Heart right ventricle (tissue), 16 donors: ENCODE results near the gene EML4. TPM values are rescaled to one million over a fixed set of nuclear protein-coding genes. Genes with fewer than 3 reads are reported as not detected.
A peak's percentile ranks its signal among the peaks of the same experiment; 100 is the strongest.
"Not testable (repeated sequence)": the region's sequence is repeated elsewhere in the genome, so short reads cannot be mapped to it uniquely, and the experiment has no call there.

ENCODE experiments used
- ATAC-seq, 8 donors: fragments of 200-7000 bp; cut with Tn5 transposase; one replicate each; pipeline ENCODE4 v1.9.1; 2020; ENCODE audit warnings: mild to moderate bottlenecking in 8 of 8, moderate library complexity in 8 of 8, moderate number of reproducible peaks in 1 of 8
- DNase-seq, 2 donors: peaks; one replicate each; pipeline ENCODE4 v3.0.0-alpha.2; 2020
- H3K27ac ChIP-seq, 10 donors: fragments of 200-600 bp; sonication (generic) in 2 of 10; one replicate each; pipeline versions ENCODE4 v1.5.0 to v1.8.0; 2020 to 2022; ENCODE audit warnings: mild to moderate bottlenecking in 3 of 10
- H3K27me3 ChIP-seq, 7 donors: fragments of 200-600 bp; one replicate each; pipeline ENCODE4 v1.8.0; 2021 to 2022; ENCODE audit warnings: mild to moderate bottlenecking in 2 of 7
- H3K36me3 ChIP-seq, 9 donors: fragments of 200-600 bp; sonication (generic) in 1 of 9; one replicate each; pipeline versions ENCODE4 v1.5.0 to v1.8.0; 2020 to 2022; ENCODE audit warnings: mild to moderate bottlenecking in 2 of 9
- H3K4me1 ChIP-seq, 9 donors: fragments of 200-600 bp; sonication (generic) in 1 of 9; one replicate each; pipeline versions ENCODE4 v1.5.0 to v1.8.0; 2020 to 2022; ENCODE audit warnings: mild to moderate bottlenecking in 4 of 9
- H3K4me3 ChIP-seq, 10 donors: fragments of 200-600 bp; sonication (generic) in 2 of 10; one replicate each; pipeline versions ENCODE4 v1.5.0 to v1.8.0; 2020 to 2022; ENCODE audit warnings: mild to moderate bottlenecking in 7 of 10, moderate library complexity in 2 of 10
- H3K9me3 ChIP-seq, 11 donors: fragments of 200-600 bp in 10 of 11; sonication (generic) in 2 of 11; one replicate each; pipeline versions ENCODE4 v1.5.0 to v1.8.0; 2013 to 2022; ENCODE audit warnings: mild to moderate bottlenecking in 2 of 11, control low read depth in 1 of 11, moderate library complexity in 1 of 11
- WGBS, 2 donors: extraction: QIAGEN DNeasy Blood & Tissue Kit; methylation state at CpG; one replicate each; pipeline ENCODE4 v1.1.7; 2013; ENCODE audit warnings: inconsistent platforms in 1 of 2; 5-methylcytosine and 5-hydroxymethylcytosine counted together
- intact Hi-C, 10 donors: fragments of 100-400 bp; cut with DNase I; formaldehyde crosslinking; loops; one replicate each; pipeline versions ENCODE4 v1.11.1 to v1.14.2; 2022
- polyA plus RNA-seq, 2 donors: library from polyadenylated mRNA; stranded (reverse); fragments of 200-250 nt; gene quantifications; one replicate each; pipeline ENCODE4 v1.2.3, GENCODE V29; 2013
- total RNA-seq, 10 donors: library from RNA; stranded (reverse); fragmentation: NEBNext Ultra II Directional in 3 of 10; extraction: Animal tissue kit (Norgen Biotek cat#: 25700) in 3 of 10; gene quantifications; one replicate each; pipeline versions ENCODE4 v1.2.1 to v1.2.4, GENCODE V29; 2021 to 2023
- TF ChIP-seq, protein P1 (sequence below), 9 donors: fragments of 200-600 bp; sonication (generic) in 2 of 9; IDR thresholded peaks; one replicate each; pipeline versions ENCODE4 v1.5.0 to v1.8.0; 2021 to 2022; ENCODE audit warnings: antibody characterized with exemption in 9 of 9, mild to moderate bottlenecking in 5 of 9, moderate library complexity in 1 of 9
- donor health status: Arrhythmogenic right ventricular cardiomyopathy.
- donor health status: ischemic (EF 13 %, LVEDD 7.1; RV severe dilation, severe dysfunction).
- donor health status: healthy with polysubstance abuse.
- donor health status: DM: no; HTN: yes; CAD: no.
- donor health status: DM: no; HTN: no; CAD: no.
- donor health status: ischemic (EF 25% LVEDD 6.9; RV normal size, moderate dysfunction).
- donor health status: ischemic (EF 25% LVEDD 5.7; RV mildly dilated, moderate dysfunction).
- donor health status: healthy.
- donor health status: DM: yes; HTN: yes; CAD: no.
- donor health status: Ischemic cardiomyopathy.
- donor health status: ischemic (EF 35%, LVEDD 5.7; RV mildly dilated, moderate dysfunction).
- donor health status: nonischemic (EF 11% LVEDD 7.7; RV severe dilation, severe dysfunction).
- donor health status: DM: yes; HTN: yes; CAD: no.
- donor health status: PGD.
- donor health status: ischemic (EF 29% LVEDD 5.4; RV normal size, mild dysfunction).
- donor health status: nonischemic (EF 23%, LVEDD 6.1; RV moderate dilation, normal function).

Gene EML4
- total and polyA plus RNA-seq, 12 donors, result 2.9 to 17.2 (median 5.8) TPM

DNA sequence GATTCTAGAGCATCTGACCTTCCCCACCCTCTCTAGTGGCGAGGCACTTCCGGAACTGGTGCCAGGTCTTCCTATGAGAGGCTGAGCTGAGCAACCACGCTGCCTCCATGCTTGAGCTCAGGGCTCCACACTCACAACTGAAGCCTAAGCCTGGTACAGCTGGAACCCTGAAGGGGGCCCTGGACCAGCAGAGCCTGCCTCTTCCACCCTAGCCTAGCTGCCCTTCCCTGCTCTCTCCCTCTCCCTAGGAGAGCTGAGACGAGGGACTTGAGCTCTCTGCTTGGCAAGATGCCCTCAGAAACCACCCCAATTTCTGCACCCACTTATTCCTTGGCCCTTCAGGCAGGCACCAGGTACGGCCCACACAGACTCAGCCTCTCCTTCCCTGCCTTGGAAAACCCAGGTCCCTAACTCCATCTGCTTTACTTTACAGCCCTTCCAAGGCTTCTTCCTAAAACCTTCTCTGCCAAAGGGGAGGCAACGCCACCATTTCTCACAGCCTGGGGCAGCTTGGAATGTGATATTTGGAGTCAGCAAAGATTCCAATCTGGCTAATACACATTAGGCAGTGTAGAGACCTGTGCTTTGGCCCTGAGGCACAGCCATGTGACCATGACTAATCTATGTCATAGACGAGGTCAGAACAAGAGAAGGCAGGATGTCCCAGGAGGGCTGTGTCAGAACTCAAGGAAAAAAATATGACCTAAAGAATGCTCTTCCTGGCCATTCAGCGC lies 173.1 kb downstream of the EML4 start:
- intact Hi-C loops, result no loop called here
- Histone ChIP-seq H3K36me3 (peaks cover 0 to 66% (median 8%) of the 10 kb centered on the region in 9 donors), H3K27ac (peak overlapping the region in 8 of 10 donors; percentile 3 to 66 (median 31)), H3K4me3 (no peak overlapping the region), H3K27me3 (no peaks in the 10 kb centered on the region), H3K9me3 (no peaks in the 10 kb centered on the region), H3K4me1 (peaks cover 0 to 38% (median 24%) of the 10 kb centered on the region in 9 donors)
- DNase-seq (peak in 1 of 2 donors; percentile 47), ATAC-seq (peak; percentile 76 to 90 (median 85))
- TF ChIP-seq, protein P1, sequence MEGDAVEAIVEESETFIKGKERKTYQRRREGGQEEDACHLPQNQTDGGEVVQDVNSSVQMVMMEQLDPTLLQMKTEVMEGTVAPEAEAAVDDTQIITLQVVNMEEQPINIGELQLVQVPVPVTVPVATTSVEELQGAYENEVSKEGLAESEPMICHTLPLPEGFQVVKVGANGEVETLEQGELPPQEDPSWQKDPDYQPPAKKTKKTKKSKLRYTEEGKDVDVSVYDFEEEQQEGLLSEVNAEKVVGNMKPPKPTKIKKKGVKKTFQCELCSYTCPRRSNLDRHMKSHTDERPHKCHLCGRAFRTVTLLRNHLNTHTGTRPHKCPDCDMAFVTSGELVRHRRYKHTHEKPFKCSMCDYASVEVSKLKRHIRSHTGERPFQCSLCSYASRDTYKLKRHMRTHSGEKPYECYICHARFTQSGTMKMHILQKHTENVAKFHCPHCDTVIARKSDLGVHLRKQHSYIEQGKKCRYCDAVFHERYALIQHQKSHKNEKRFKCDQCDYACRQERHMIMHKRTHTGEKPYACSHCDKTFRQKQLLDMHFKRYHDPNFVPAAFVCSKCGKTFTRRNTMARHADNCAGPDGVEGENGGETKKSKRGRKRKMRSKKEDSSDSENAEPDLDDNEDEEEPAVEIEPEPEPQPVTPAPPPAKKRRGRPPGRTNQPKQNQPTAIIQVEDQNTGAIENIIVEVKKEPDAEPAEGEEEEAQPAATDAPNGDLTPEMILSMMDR (IDR thresholded peaks at IDR 0.05), result no peak
- 59 to 63% methylated on average over 8 of the region's 8 CpGs for WGBS, 2 donors

DNA sequence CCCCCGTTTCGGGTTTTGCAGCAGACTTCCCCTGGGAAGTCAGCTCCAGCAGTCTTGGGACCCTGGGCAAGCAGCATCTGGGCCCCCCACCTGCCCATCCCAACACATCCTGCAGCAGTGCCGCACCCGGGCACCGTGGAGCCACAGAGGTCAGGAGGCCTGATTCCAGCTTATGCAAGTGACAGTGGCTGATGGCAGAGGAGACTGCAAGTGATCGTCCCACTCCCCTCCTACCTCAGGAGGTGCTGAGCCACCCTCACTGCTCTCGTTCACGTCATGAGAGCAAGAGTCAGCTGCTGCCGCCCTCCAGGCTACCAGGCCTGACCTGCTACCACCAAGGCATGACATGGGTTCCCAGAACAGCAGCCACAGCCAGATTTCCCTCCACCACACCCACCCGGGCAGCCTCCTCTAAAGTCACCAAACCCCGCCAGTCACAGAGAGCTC lies 173.7 kb downstream of the EML4 start:
- no peaks in the 10 kb centered on the region for H3K9me3 ChIP-seq
- no peak overlapping the region for H3K4me3 ChIP-seq
- H3K27me3 ChIP-seq, result no peaks in the 10 kb centered on the region
- TF ChIP-seq, protein P1 (IDR thresholded peaks at IDR 0.05), result no peak
- intact Hi-C loops, result no loop called here
- WGBS, 2 donors, result 64 to 71% methylated on average over 11 of the region's 11 CpGs
- H3K4me1 ChIP-seq, result peaks cover 0 to 38% (median 24%) of the 10 kb centered on the region in 9 donors
- peak in 4 of 8 donors; percentile 6 to 30 (median 16) for ATAC-seq
- peak overlapping the region in 4 of 10 donors; percentile 19 to 62 (median 32) for H3K27ac ChIP-seq
- no peak for DNase-seq
- peaks cover 0 to 67% (median 8%) of the 10 kb centered on the region in 9 donors for H3K36me3 ChIP-seq

DNA sequence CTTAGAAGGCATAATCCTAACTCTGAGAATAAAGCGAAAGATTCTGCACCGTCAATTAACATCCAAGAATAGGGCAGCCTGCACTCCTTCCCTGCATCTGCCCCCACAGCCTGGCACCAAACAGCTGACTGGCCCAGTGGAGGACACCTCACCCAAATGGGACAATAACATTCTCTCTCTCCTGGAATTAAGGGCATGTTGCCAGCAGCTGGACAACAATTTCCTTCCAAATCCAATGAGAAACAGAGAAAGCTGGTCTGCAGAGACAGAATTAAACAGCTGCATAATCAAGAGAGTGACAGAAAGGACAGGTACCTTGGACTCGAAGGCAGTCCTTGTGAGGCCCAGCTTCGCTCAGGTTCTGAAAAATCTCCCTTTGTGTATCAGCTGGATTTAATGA lies 176.8 kb downstream of the EML4 start:
- Histone ChIP-seq H3K4me3 (no peak overlapping the region), H3K36me3 (peaks cover 0 to 70% (median 15%) of the 10 kb centered on the region in 9 donors), H3K9me3 (no peaks in the 10 kb centered on the region), H3K27ac (no peak overlapping the region), H3K27me3 (no peaks in the 10 kb centered on the region), H3K4me1 (peaks cover 0 to 42% (median 28%) of the 10 kb centered on the region in 9 donors)
- TF ChIP-seq, protein P1 (IDR thresholded peaks at IDR 0.05), result no peak
- DNase-seq (no peak), ATAC-seq (no peak)
- intact Hi-C loops, result no loop called here
- 86 to 92% methylated on average over 4 of the region's 4 CpGs for WGBS, 2 donors

DNA sequence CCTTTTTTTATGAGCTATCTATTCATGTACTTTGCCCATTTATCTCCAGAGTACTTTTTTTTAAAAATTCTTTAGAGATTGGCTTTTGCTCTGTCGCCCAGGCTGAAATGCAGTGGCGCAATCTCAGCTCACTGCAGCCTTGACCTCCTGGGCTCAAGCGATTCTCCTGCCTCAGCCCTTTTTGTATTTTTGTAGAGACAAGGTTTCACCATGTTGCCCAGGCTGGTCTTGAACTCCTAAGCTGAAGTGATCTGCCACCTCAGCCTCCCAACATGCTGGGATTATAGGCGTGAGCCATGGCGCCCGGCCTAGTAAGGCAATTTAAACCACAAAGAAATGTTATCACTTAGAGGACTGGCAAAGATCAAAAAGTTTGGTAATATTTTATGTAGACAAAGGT lies 177.7 kb downstream of the EML4 start:
- intact Hi-C loops, H3K4me3 ChIP-seq, DNase-seq, ATAC-seq, H3K9me3 ChIP-seq, H3K27ac ChIP-seq, H3K27me3 ChIP-seq: not testable (repeated sequence)
- Histone ChIP-seq H3K36me3 (peaks cover 0 to 79% (median 24%) of the 10 kb centered on the region in 9 donors), H3K4me1 (peaks cover 0 to 34% (median 20%) of the 10 kb centered on the region in 9 donors)
- 94 to 97% methylated on average over 6 of the region's 6 CpGs for WGBS, 2 donors

DNA sequence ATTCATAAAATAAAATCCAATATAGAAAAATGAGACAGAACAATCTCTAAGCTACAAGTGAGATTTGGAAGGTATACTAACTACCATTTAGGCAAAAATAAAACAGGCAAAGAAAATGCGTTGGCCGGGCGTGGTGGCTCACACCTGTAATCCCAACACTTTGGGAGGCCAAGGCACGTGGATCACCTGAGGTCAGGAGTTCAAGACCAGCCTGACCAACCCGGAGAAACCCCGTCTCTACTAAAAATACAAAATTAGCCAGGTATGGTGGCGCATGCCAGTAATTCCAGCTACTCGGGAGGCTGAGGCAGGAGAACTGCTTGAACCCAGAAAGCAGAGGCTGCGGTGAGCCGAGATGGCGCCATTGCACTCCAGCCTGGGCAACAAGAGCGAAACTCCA lies 178.4 kb downstream of the EML4 start:
- DNase-seq, H3K27me3 ChIP-seq, H3K9me3 ChIP-seq, H3K4me3 ChIP-seq, ATAC-seq, H3K27ac ChIP-seq, intact Hi-C loops: not testable (repeated sequence)
- peaks cover 0 to 85% (median 31%) of the 10 kb centered on the region in 9 donors for H3K36me3 ChIP-seq
- 98 to 99% methylated on average over 12 of the region's 12 CpGs for WGBS, 2 donors
- H3K4me1 ChIP-seq, result peaks cover 0 to 28% (median 14%) of the 10 kb centered on the region in 9 donors
